ENCODE data around the gene MBD5.

DNA sequence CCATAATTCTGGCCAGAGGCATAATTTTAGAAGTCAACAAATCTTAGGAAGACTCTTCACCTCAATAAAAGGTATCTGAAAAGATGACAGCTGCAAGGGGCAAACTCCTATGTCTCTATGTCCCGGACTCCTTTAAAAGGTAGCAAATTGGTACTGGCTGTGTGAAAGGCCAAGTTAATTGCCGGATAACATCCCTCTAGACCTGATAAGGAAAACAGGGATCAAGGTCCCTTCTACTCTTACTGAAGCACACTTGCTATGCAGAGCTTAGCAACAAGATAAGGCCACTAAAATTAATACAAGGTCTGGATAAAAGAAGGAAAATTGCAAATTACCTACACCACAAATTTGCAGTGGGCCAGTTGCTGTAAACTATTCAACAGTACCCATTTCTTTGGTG, 482.6 kb downstream of the MBD5 start:
- TF ChIP-seq, protein P1, sequence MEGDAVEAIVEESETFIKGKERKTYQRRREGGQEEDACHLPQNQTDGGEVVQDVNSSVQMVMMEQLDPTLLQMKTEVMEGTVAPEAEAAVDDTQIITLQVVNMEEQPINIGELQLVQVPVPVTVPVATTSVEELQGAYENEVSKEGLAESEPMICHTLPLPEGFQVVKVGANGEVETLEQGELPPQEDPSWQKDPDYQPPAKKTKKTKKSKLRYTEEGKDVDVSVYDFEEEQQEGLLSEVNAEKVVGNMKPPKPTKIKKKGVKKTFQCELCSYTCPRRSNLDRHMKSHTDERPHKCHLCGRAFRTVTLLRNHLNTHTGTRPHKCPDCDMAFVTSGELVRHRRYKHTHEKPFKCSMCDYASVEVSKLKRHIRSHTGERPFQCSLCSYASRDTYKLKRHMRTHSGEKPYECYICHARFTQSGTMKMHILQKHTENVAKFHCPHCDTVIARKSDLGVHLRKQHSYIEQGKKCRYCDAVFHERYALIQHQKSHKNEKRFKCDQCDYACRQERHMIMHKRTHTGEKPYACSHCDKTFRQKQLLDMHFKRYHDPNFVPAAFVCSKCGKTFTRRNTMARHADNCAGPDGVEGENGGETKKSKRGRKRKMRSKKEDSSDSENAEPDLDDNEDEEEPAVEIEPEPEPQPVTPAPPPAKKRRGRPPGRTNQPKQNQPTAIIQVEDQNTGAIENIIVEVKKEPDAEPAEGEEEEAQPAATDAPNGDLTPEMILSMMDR (IDR thresholded peaks at IDR 0.05; ENCODE audit: low read depth, low read length, missing input control): no peak
- TF ChIP-seq FOXA1 (IDR thresholded peaks at IDR 0.05): no peak
- TF ChIP-seq TAF1 (conservative IDR thresholded peaks at IDR 0.05): no peak
- TF ChIP-seq, protein P2, sequence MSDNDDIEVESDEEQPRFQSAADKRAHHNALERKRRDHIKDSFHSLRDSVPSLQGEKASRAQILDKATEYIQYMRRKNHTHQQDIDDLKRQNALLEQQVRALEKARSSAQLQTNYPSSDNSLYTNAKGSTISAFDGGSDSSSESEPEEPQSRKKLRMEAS (IDR thresholded peaks at IDR 0.05): no peak
- TF ChIP-seq RAD21 (IDR thresholded peaks at IDR 0.05): no peak
- TF ChIP-seq JUND (IDR thresholded peaks at IDR 0.05): no peak
- TF ChIP-seq EGR1 (IDR thresholded peaks at IDR 0.05; ENCODE audit: low read depth in 2 of 2): no peak
- TF ChIP-seq YY1 (IDR thresholded peaks at IDR 0.05): no peak
- TF ChIP-seq, protein P3, sequence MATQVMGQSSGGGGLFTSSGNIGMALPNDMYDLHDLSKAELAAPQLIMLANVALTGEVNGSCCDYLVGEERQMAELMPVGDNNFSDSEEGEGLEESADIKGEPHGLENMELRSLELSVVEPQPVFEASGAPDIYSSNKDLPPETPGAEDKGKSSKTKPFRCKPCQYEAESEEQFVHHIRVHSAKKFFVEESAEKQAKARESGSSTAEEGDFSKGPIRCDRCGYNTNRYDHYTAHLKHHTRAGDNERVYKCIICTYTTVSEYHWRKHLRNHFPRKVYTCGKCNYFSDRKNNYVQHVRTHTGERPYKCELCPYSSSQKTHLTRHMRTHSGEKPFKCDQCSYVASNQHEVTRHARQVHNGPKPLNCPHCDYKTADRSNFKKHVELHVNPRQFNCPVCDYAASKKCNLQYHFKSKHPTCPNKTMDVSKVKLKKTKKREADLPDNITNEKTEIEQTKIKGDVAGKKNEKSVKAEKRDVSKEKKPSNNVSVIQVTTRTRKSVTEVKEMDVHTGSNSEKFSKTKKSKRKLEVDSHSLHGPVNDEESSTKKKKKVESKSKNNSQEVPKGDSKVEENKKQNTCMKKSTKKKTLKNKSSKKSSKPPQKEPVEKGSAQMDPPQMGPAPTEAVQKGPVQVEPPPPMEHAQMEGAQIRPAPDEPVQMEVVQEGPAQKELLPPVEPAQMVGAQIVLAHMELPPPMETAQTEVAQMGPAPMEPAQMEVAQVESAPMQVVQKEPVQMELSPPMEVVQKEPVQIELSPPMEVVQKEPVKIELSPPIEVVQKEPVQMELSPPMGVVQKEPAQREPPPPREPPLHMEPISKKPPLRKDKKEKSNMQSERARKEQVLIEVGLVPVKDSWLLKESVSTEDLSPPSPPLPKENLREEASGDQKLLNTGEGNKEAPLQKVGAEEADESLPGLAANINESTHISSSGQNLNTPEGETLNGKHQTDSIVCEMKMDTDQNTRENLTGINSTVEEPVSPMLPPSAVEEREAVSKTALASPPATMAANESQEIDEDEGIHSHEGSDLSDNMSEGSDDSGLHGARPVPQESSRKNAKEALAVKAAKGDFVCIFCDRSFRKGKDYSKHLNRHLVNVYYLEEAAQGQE (IDR thresholded peaks at IDR 0.05): no peak
- TF ChIP-seq RXRA (IDR thresholded peaks at IDR 0.05): no peak

Data from liver (tissue), 3 donors.